ENCODE results near the gene RMDN3. TPM values are rescaled to one million over a fixed set of nuclear protein-coding genes. Genes with fewer than 3 reads are reported as not detected.

RMDN3 gene
- total RNA-seq, 1 experiment from 2014 or later: 15.7 TPM

GRCh38 chr15:40744815-40745152 lies 10.3 kb downstream of the RMDN3 start:
- no peaks in the 10 kb centered on the region for H3K4me1 ChIP-seq (replicated peaks; ENCODE audit: insufficient read depth)
- no peak overlapping the region for H2AFZ ChIP-seq
- no peaks in the 10 kb centered on the region for H3K27me3 ChIP-seq (ENCODE audit: insufficient read depth, low read depth)
- no TSS peak for BruUV-seq (replicated peaks)
- H3K36me3 ChIP-seq (ENCODE audit: low read depth): no peaks in the 10 kb centered on the region
- H3F3A ChIP-seq (ENCODE audit: insufficient read depth, low read depth): peaks cover 9% of the 10 kb centered on the region; the same call in 1 of the 2 replicates
- no peak for TF ChIP-seq EZH2 (IDR thresholded peaks at IDR 0.05; ENCODE audit: low read depth)
- TF ChIP-seq, protein P1, sequence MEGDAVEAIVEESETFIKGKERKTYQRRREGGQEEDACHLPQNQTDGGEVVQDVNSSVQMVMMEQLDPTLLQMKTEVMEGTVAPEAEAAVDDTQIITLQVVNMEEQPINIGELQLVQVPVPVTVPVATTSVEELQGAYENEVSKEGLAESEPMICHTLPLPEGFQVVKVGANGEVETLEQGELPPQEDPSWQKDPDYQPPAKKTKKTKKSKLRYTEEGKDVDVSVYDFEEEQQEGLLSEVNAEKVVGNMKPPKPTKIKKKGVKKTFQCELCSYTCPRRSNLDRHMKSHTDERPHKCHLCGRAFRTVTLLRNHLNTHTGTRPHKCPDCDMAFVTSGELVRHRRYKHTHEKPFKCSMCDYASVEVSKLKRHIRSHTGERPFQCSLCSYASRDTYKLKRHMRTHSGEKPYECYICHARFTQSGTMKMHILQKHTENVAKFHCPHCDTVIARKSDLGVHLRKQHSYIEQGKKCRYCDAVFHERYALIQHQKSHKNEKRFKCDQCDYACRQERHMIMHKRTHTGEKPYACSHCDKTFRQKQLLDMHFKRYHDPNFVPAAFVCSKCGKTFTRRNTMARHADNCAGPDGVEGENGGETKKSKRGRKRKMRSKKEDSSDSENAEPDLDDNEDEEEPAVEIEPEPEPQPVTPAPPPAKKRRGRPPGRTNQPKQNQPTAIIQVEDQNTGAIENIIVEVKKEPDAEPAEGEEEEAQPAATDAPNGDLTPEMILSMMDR (conservative IDR thresholded peaks at IDR 0.05): no peak
- no peaks in the 10 kb centered on the region for H3K79me2 ChIP-seq (ENCODE audit: low read depth)
- no peaks in the 10 kb centered on the region for H4K20me1 ChIP-seq (ENCODE audit: insufficient read depth)
- H3K27ac ChIP-seq: no peak overlapping the region
- no peak overlapping the region for H3K4me3 ChIP-seq
- intact Hi-C loops (cut with micrococcal nuclease; ENCODE audit: unreplicated experiment): no loop called here
- ChIA-PET CTCF (interaction anchor here (0.5 to 0.6 kb wide), 2 partner anchors 94 to 155 kb away, joined by 3 read pairs; no protein-coding TSS in a partner anchor), POLR2A (ENCODE audit: unreplicated experiment) (no interaction called here)
- no peaks in the 10 kb centered on the region for H3K9me2 ChIP-seq (ENCODE audit: insufficient read depth)
- no peak overlapping the region for H3K4me2 ChIP-seq
- no peaks in the 10 kb centered on the region for H3K9me3 ChIP-seq (ENCODE audit: insufficient read depth, low read depth)
- no peak for DNase-seq

- Histone ChIP-seq H4K20me1 (ENCODE audit: insufficient read depth) (no peaks in the 10 kb centered on the region), H2AFZ (no peak overlapping the region), H3K9me2 (ENCODE audit: insufficient read depth) (no peaks in the 10 kb centered on the region), H3K9me3 (ENCODE audit: insufficient read depth, low read depth) (no peaks in the 10 kb centered on the region), H3K36me3 (ENCODE audit: low read depth) (no peaks in the 10 kb centered on the region), H3K27ac (no peak overlapping the region), H3K27me3 (ENCODE audit: insufficient read depth, low read depth) (no peaks in the 10 kb centered on the region), H3K4me2 (no peak overlapping the region), H3K79me2 (ENCODE audit: low read depth) (no peaks in the 10 kb centered on the region), H3K4me3 (no peak overlapping the region), H3K4me1 (replicated peaks; ENCODE audit: insufficient read depth) (no peaks in the 10 kb centered on the region), H3F3A (ENCODE audit: insufficient read depth, low read depth) (peaks cover 9% of the 10 kb centered on the region; the same call in 1 of the 2 replicates)
- BruUV-seq (replicated peaks): no TSS peak
- no peak for TF ChIP-seq EZH2 (IDR thresholded peaks at IDR 0.05; ENCODE audit: low read depth)
- TF ChIP-seq, protein P1 (conservative IDR thresholded peaks at IDR 0.05): no peak
- no peak for DNase-seq
- ChIA-PET POLR2A (ENCODE audit: unreplicated experiment) (no interaction called here), CTCF (interaction anchor here (0.5 to 0.6 kb wide), 2 partner anchors 93 to 154 kb away, joined by 3 read pairs; no protein-coding TSS in a partner anchor)
- intact Hi-C loops (cut with micrococcal nuclease; ENCODE audit: unreplicated experiment): no loop called here
Observed at GRCh38 chr15:40743921-40744814, 10.9 kb downstream of the RMDN3 start.

- Histone ChIP-seq H4K20me1 (ENCODE audit: insufficient read depth) (no peaks in the 10 kb centered on the region), H2AFZ (no peak overlapping the region), H3K36me3 (ENCODE audit: low read depth) (no peaks in the 10 kb centered on the region), H3K27me3 (ENCODE audit: insufficient read depth, low read depth) (no peaks in the 10 kb centered on the region), H3K79me2 (ENCODE audit: low read depth) (no peaks in the 10 kb centered on the region), H3K27ac (no peak overlapping the region), H3K9me2 (ENCODE audit: insufficient read depth) (no peaks in the 10 kb centered on the region), H3K4me1 (replicated peaks; ENCODE audit: insufficient read depth) (no peaks in the 10 kb centered on the region), H3K4me3 (no peak overlapping the region), H3F3A (ENCODE audit: insufficient read depth, low read depth) (peaks cover 9% of the 10 kb centered on the region; the same call in 1 of the 2 replicates), H3K4me2 (no peak overlapping the region), H3K9me3 (ENCODE audit: insufficient read depth, low read depth) (no peaks in the 10 kb centered on the region)
- TF ChIP-seq, protein P1 (conservative IDR thresholded peaks at IDR 0.05): no peak
- TF ChIP-seq EZH2 (IDR thresholded peaks at IDR 0.05; ENCODE audit: low read depth): no peak
- BruUV-seq (replicated peaks): no TSS peak
- intact Hi-C loops (cut with micrococcal nuclease; ENCODE audit: unreplicated experiment): no loop called here
- ChIA-PET POLR2A (ENCODE audit: unreplicated experiment) (interaction anchor here (0.6 kb wide), 1 partner anchor 74 kb away, joined by 3 read pairs; no protein-coding TSS in a partner anchor), CTCF (no interaction called here)
- no peak for DNase-seq
Observed at GRCh38 chr15:40743485-40743901, 11.6 kb downstream of the RMDN3 start.

All from PC-9 (cell line).